Measurements from ENCODE around the gene WAC.

Gene WAC

DNA sequence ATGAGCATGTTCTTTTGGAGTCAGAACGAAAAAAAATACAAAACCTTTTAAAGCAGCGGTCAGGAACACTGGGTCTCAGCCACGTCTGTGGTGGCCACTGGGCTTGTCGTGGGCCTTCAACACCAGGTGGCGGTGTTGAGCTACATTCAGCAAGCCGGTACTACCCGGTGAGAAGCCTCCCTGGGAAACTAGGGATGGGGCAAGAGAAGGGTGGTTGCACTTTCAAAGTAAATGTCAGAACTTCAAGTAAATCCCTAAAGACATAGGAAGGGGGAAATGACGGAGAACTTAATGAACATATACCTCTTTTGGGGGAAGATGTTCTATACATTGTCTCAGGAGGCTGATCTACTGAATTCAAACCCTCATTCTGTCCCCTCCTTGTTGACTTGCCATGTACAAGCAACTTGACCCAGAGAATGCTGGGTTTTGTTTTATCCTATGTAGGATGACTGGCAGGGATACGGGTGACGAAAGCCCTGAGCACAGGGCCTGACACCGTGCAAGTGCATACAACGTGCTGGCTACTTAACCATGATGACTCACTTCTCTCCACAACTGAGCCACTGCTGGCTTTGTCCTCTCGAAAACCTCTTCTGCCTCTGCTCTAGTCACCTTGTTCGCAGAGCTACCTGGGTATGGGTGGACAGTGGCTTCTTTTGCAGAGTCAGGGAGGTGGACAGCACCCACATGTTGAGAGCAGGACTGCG, 95.4 kb downstream of the WAC start:
- no peaks in the 10 kb centered on the region for H3K4me1 ChIP-seq (ENCODE audit: insufficient read depth, poor library complexity, severe bottlenecking)
- peak; percentile 73 for ATAC-seq (ENCODE audit: low read depth)
- H3K4me3 ChIP-seq (ENCODE audit: severe bottlenecking) = no peak overlapping the region
- no peaks in the 10 kb centered on the region for H3K36me3 ChIP-seq (ENCODE audit: low read depth)
- H3K27me3 ChIP-seq (ENCODE audit: insufficient read depth, poor library complexity, severe bottlenecking) = no peaks in the 10 kb centered on the region
- peak; percentile 59 for DNase-seq (ENCODE audit: low spot score)
- no peaks in the 10 kb centered on the region for H3K9me3 ChIP-seq (ENCODE audit: severe bottlenecking)
- TF ChIP-seq, protein P1, sequence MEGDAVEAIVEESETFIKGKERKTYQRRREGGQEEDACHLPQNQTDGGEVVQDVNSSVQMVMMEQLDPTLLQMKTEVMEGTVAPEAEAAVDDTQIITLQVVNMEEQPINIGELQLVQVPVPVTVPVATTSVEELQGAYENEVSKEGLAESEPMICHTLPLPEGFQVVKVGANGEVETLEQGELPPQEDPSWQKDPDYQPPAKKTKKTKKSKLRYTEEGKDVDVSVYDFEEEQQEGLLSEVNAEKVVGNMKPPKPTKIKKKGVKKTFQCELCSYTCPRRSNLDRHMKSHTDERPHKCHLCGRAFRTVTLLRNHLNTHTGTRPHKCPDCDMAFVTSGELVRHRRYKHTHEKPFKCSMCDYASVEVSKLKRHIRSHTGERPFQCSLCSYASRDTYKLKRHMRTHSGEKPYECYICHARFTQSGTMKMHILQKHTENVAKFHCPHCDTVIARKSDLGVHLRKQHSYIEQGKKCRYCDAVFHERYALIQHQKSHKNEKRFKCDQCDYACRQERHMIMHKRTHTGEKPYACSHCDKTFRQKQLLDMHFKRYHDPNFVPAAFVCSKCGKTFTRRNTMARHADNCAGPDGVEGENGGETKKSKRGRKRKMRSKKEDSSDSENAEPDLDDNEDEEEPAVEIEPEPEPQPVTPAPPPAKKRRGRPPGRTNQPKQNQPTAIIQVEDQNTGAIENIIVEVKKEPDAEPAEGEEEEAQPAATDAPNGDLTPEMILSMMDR (IDR thresholded peaks at IDR 0.05; ENCODE audit: poor library complexity, severe bottlenecking) = peak; percentile 88
- no peak overlapping the region for H3K27ac ChIP-seq (ENCODE audit: poor library complexity, severe bottlenecking)

DNA sequence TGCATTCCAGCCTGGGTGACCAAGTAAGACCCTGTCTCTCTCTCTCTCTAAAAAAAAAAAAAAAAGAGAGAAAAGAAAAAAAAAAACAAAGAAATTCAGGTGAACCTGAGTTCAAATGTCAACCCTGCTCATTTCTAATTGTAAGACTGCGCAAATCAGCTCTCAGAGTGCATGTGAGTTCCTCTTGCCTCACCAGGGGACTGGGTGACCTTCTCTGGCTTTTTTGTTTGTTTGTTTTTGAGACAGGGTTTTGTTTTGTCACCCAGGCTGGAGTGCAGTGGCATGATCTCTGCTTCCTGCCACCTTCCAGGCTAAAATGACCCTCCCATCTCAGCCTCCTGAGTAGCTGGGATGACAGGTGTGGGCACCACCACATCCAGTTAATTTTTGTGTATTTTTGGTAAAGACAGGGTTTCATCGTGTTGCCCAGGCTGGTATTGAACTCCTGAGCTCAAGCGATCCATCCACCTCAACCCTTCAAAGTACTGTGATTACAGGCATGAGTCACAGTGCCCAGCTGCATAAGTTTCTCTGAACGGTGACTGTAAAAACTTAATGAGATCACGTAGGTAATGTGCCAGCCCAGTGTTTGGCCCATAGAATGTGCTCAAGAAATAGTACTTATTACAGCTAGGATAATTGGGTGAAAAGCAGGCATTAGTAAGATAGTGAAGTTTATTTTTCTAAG, 99.1 kb downstream of the WAC start:
- H3K4me3 ChIP-seq (ENCODE audit: severe bottlenecking) = no peak overlapping the region
- TF ChIP-seq, protein P1 (IDR thresholded peaks at IDR 0.05; ENCODE audit: poor library complexity, severe bottlenecking) = no peak
- DNase-seq (ENCODE audit: low spot score) (no peak), ATAC-seq (ENCODE audit: low read depth) (no peak)
- H3K27me3 ChIP-seq (ENCODE audit: insufficient read depth, poor library complexity, severe bottlenecking) = no peaks in the 10 kb centered on the region
- no peaks in the 10 kb centered on the region for H3K36me3 ChIP-seq (ENCODE audit: low read depth)
- H3K27ac ChIP-seq (ENCODE audit: poor library complexity, severe bottlenecking) = no peak overlapping the region
- H3K4me1 ChIP-seq (ENCODE audit: insufficient read depth, poor library complexity, severe bottlenecking) = no peaks in the 10 kb centered on the region
- no peaks in the 10 kb centered on the region for H3K9me3 ChIP-seq (ENCODE audit: severe bottlenecking)

DNA sequence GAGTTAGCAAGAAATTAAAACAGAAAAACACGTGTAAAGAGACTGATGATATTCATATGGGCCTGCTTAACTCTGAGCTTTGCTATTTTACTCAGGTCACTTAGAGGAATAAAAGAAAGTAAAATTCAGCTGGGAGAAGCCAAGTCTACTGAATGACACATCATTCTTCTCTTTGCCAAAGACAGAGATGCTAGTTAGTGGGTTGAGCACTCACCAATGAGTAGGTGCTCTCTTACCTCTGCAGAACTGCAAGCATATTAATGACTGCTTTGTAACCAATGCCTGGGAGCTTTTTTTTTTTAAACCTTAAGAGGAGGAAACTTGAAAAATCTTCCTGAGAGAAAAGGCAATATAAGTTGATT, 99.6 kb downstream of the WAC start:
- Histone ChIP-seq H3K27me3 (ENCODE audit: insufficient read depth, poor library complexity, severe bottlenecking) (no peaks in the 10 kb centered on the region), H3K9me3 (ENCODE audit: severe bottlenecking) (no peaks in the 10 kb centered on the region), H3K27ac (ENCODE audit: poor library complexity, severe bottlenecking) (no peak overlapping the region), H3K4me3 (ENCODE audit: severe bottlenecking) (no peak overlapping the region), H3K36me3 (ENCODE audit: low read depth) (no peaks in the 10 kb centered on the region), H3K4me1 (ENCODE audit: insufficient read depth, poor library complexity, severe bottlenecking) (no peaks in the 10 kb centered on the region)
- TF ChIP-seq, protein P1 (IDR thresholded peaks at IDR 0.05; ENCODE audit: poor library complexity, severe bottlenecking) = no peak
- no peak for DNase-seq (ENCODE audit: low spot score)
- no peak for ATAC-seq (ENCODE audit: low read depth)

DNA sequence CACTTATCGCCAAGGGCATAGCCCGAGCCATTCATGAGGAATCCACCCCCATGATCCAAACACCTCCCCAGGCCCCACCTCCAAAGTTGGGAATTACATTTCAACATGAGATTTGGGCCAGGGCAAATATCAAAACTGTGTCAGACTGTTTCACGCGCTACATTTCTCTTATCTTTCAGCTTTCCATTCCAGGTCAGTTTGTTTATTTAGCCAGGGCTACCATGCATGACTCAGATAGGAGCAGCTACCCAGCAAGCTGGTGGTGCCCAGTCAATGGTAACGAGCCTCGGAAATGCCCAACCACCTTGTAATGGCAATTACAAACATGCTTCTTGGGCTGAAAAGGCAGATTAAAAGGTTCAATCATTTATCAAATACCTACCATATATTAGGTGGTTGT, 100.8 kb downstream of the WAC start:
- no peak for DNase-seq (ENCODE audit: low spot score)
- H3K4me1 ChIP-seq (ENCODE audit: insufficient read depth, poor library complexity, severe bottlenecking) = no peaks in the 10 kb centered on the region
- no peaks in the 10 kb centered on the region for H3K9me3 ChIP-seq (ENCODE audit: severe bottlenecking)
- no peak overlapping the region for H3K27ac ChIP-seq (ENCODE audit: poor library complexity, severe bottlenecking)
- H3K27me3 ChIP-seq (ENCODE audit: insufficient read depth, poor library complexity, severe bottlenecking) = no peaks in the 10 kb centered on the region
- no peaks in the 10 kb centered on the region for H3K36me3 ChIP-seq (ENCODE audit: low read depth)
- TF ChIP-seq, protein P1 (IDR thresholded peaks at IDR 0.05; ENCODE audit: poor library complexity, severe bottlenecking) = no peak
- no peak for ATAC-seq (ENCODE audit: low read depth)
- no peak overlapping the region for H3K4me3 ChIP-seq (ENCODE audit: severe bottlenecking)

DNA sequence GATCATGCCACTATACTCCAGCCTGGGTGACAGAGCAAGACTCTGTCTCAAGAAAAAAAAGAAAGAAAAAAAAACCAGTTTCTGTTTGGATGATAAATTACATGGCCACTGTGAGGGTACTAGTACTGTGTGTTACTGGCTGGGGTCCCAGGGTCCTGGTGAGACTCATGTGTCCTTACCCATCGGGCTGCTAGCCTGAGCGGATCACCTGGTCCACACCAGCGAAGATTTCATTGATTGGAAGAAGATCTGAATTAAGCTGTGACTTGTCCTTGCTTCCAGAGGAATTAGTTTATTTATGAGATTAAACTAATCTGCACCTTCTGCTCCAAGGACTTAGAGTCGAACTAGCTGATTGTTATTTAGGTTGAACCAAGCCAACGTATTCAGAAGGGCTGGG, 104.4 kb downstream of the WAC start:
- no peaks in the 10 kb centered on the region for H3K4me1 ChIP-seq (ENCODE audit: insufficient read depth, poor library complexity, severe bottlenecking)
- no peak for ATAC-seq (ENCODE audit: low read depth)
- no peaks in the 10 kb centered on the region for H3K36me3 ChIP-seq (ENCODE audit: low read depth)
- no peak overlapping the region for H3K4me3 ChIP-seq (ENCODE audit: severe bottlenecking)
- TF ChIP-seq, protein P1 (IDR thresholded peaks at IDR 0.05; ENCODE audit: poor library complexity, severe bottlenecking) = no peak
- H3K27me3 ChIP-seq (ENCODE audit: insufficient read depth, poor library complexity, severe bottlenecking) = no peaks in the 10 kb centered on the region
- no peak for DNase-seq (ENCODE audit: low spot score)
- H3K27ac ChIP-seq (ENCODE audit: poor library complexity, severe bottlenecking) = no peak overlapping the region
- no peaks in the 10 kb centered on the region for H3K9me3 ChIP-seq (ENCODE audit: severe bottlenecking)

All from RWPE2 (cell line).